NCI-H1694 (cell line): ENCODE measurements around the gene CLRN1.
"Not testable (repeated sequence)": the region's sequence is repeated elsewhere in the genome, so short reads cannot be mapped to it uniquely, and the experiment has no call there.

Experiments
- DNase-seq: peaks from one replicate; lab custom pipeline; 2025; lab: John Stamatoyannopoulos, UW

The CLRN1 gene, protein sequence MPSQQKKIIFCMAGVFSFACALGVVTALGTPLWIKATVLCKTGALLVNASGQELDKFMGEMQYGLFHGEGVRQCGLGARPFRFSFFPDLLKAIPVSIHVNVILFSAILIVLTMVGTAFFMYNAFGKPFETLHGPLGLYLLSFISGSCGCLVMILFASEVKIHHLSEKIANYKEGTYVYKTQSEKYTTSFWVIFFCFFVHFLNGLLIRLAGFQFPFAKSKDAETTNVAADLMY

DNA sequence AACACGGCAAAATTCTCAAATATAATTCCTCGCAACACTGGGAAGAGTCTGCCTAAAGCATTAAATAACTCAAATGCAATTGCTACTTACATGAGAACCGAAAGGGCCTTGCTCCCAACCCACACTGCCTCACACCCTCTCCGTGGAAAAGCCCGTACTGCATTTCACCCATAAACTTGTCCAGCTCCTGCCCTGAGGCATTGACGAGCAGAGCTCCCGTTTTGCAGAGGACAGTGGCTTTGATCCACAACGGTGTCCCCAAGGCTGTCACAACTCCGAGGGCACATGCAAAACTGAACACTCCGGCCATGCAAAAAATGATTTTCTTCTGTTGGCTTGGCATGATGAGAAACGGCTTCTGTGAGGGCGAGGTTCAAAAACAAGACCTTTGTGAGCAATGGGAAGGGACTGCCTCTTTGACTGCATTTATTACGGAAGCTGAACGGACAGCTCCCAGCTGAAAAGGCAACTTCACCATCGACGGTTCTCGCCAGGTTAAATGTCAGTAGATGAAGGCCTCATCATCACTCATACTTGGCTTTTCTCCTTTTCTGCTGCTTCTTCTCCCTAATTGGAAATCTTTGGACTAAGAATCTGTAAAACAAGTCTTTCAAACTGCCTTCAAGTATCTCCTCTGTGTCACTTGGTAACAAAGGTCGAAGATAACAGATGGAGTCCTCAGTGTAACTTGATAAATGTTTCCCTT lies at the start of gene CLRN1:
Gene CLRN1 (minus strand): TSS at position 362 of the 706 bp plus-strand sequence. CDS start 19 bp downstream, at position 343.
- DNase-seq: no peak

DNA sequence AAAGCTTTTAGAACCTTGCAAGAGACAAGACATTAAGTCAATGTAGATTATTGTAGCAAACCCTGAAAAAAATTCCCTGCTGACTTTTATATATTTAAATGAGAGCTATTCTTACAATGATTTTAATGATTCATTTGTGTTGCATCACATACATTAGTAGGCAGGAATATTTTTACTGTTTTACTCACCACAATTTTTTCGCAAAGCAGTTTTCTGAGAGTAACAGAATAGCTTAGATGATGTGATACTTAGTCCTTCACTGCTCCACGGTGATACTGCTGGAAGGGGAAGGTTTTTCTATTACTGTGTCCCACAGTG lies 43.9 kb upstream of the CLRN1 start:
- DNase-seq: no peak

DNA sequence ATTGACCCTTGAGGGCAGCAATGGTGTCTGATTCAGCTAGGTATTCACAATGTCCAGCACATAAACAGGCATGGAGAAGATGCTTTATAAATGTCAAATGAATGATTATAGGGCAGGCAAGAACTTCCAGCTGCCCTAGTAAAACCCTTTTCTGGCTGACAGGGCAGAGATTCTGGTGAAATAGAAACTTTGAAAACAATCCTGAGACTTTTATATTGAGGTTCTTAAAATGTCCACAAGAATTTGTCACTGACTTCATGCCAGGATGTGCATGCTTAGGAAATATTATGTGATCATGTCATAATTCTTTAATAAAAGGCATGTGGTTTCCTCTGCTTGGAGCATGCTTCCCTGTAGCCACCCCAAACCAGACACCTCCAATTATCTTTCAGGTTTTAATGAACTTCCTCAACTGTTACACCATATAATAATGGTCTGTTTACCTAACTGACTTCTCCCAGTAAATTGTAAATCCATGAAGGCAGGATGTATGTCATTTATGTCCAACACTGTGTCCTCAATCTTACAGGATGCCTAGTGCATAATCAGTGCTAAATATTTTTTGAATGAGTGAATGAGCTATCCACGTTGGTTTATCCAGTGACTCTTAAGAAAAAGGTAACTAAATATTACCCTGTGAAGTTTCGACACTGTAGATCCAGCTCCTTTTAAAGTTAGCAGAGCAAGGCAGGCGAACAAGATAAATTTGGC lies 43.4 kb upstream of the CLRN1 start:
- no peak for DNase-seq

DNA sequence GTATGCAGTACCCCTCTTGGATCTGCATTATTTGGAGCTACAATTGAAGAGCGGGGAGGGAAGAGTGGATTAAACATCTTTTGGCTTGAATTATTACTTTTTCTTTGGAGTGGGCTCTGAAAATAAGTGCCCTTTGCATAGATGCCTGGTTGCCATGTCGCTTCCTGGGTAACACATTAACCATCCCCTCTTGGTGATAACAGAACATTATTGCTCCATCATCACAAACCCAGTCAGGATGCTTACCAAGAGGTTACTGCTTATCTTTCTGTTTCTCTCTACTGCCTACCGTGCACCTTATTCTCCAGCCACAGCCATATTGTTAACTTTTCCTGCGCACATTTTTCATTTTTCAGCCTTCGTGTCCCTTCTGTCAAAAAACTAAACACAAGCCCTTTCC lies 42.7 kb upstream of the CLRN1 start:
- no peak for DNase-seq

DNA sequence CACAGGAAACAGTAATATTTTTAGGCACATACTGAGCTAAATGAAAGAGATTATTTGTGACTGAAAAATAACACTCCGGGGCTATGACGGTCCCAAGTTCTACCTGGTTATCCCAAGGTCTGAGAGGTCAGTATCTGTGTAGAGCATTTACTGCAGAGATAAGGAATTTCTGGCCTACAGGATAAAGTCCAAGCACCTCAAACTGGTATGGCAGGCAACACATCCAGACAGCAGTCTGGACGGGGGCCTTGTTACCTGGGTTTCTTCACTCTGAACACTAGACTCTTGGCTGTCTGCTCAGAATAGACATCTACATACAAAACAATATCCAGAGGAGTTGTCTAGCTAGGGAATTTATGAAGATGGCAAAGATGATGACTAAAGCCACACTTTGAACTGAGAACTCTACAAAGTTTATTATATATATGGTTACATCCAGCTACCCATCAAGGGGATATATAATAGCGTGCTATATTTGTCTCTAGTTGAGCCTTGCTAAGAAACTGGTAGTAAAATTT lies 42.0 kb upstream of the CLRN1 start:
- no peak for DNase-seq

DNA sequence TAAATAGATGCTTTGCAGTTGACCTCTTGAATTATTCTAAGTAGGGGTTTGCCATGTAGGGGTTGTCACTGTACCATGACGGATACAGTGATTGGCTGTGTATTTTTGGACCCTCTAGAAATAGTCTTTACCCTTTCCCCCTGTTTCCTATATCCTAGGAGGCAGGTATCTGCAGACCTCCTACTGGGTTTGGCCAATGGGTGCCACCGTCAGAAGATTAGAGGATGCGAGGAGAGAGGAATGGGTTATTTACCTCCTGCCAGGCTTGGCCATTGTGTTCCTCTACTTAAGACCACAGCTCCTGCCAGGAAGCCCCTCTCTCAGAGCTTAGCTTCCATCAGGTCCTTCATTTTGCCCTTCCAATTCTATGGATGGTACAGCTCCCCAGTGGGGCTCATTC lies 40.2 kb upstream of the CLRN1 start:
- DNase-seq: no peak

DNA sequence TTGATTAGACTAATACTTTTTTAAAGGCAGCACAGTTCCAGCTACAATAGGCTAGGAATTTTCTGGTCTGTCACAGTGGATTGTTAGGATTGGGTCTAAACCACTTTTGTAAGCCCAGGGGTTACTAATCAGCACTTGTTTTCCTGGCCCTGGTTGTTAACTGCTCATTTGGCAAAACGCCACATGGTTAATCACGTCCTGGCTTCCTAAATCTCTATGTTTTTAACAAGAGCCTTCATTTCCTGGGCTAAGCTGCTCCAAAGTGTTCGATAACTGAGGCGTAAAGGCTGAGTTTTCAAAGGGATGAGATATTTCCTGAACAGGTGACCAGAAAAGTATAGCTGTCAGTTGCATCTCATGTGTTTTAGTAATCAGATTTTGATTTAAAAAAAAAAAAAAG lies 38.9 kb upstream of the CLRN1 start:
- DNase-seq: peak; percentile 58

DNA sequence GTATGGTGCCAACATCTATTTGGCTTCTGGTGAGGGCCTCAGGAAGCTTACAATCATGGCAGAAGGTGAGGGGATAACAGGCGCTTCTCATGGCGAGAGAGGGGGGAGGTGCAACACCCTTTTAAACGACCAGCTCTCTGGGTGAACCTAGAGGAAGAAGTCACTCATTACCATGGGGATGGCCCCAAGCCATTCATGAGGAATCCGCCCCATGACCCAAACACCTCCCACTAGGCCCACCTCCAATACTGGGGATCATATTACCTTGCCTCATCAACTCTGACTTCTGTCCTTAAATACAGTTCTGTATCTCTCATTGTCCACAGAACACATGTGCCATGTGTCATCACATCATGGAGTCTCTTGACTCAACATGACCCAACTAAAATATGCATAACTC lies 37.5 kb upstream of the CLRN1 start:
- no peak for DNase-seq

DNA sequence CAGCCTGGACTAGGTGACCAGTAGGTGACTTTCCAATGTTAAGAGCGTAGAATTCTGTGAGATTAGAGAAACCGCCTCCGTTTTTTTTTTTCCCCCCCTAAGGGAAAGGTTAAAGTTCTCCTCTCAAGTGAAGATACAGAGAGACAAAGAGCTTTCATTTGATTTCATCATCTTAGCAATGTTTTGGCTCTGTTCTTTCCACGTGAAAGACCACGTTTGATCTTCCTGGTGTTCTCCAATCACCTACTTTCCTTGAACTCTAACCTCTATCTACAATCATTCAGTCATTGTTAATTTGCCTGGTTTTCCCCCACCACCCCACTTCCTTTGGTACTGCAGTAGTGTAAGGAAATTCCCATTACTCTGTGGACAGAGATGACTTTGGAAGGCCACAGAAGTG lies 36.9 kb upstream of the CLRN1 start:
- DNase-seq: no peak

DNA sequence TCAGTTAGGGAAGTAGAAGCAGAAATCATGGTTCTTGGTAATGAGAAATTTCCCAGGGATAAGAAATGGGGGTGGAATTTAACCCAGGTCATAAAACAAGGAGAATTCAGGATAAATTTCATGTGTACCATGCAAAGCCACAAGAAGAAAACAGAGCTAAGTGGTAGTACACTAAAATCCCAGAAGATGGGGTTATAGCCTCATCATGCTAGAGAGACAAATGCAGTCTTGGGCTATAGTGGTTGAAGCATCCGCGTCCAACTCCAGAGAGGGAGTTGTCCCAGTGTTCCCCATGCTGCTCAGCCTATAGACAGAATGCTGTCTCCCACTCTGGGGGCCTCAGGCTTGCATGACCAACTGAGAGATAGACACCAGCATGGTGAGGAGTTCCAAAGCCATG lies 36.2 kb upstream of the CLRN1 start:
- peak; percentile 37 for DNase-seq

DNA sequence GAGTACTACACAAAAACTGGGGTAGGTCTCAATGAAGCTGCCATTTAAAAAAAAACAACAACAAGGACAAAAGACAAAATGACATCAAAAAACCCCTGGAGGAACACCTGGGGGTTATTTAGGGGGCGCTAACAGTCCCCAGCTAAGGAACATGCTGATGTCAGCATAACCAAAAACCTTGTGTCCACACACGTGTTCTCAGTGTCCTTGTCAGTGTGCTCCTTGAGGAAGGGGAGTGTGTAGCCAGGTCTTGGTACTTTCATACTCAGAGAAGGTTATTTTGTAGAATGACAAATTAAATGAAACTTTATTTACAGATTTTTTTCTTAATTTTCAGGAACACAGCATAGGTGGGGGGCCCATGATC lies 31.2 kb upstream of the CLRN1 start:
- no peak for DNase-seq

DNA sequence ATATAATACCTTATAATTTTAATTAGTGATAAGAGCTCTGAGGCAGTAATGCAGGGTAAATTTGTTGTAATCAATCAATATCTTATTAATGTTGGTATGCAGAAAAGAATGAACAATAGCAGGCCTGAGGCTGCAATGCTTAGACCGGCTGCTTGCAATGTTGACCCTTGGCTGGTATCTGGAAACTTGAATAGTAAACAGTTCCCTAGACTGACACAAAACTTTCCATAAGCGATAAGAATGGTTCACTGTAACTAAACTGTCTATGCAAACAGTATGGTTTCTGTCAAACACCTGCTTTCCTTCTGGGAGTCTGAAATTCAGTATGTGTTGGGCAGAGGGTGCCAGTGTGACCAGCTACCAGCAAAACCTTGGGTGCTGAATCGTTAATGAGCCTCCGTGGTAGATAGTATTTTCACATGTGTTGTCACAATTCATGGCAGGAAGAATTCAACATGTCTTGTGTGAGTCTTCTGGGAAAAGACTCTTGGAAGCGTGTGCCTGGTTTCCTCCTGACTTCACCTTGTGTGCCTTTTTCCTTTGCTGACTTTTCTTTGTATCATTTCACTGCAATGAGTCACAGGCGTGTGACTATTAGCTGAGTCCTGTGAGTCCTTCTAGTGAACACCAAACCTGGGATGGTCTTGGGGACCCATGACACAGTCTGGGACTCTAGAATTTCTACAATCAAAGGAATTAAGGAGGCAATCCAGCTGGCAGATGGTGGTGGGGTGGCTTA lies 30.7 kb upstream of the CLRN1 start:
- no peak for DNase-seq

DNA sequence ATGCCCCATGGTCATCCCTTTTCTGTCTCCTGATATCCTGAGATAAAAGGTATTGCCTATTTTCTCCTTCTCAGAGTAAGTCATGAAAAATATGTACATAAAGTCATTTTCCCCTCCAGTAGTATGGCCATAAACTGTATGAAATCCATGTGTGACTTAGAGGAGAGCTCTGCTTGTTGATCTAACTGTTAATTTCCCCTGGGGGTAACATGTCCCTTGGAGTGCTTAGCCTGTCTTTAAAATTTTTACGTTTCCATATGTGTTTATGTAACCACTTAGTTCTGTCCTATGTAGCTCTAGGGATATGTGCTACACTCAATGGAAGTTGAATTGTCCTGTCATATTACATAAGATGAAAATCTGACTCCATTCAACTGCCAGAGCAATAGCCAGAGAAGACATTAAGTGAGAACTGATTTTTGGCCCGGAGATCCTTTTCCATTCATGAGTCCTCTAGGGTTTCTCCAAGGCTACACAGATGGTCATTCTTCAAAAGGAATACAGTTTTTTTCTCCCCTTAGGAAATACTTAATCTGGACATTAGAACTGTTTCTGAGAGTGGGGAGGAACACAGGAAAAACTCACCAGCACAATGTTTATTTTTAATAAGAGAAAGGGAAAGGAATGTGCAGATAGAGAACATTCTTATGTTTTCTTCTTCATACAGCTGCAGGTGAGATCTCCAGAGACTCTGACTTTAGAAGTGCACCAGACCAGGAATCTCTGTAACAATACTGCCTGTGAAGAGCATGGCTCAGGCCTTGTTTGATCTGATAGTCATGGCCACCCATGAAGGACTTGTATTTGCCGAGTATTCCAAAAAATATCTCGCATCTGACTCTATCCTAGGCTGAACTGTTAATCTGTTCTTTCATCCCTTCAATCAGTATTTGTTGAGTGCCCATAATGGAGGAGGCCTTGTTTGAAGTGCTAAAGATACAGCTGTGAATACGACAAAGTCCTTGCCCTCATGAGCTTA lies 29.8 kb upstream of the CLRN1 start:
- no peak for DNase-seq

DNA sequence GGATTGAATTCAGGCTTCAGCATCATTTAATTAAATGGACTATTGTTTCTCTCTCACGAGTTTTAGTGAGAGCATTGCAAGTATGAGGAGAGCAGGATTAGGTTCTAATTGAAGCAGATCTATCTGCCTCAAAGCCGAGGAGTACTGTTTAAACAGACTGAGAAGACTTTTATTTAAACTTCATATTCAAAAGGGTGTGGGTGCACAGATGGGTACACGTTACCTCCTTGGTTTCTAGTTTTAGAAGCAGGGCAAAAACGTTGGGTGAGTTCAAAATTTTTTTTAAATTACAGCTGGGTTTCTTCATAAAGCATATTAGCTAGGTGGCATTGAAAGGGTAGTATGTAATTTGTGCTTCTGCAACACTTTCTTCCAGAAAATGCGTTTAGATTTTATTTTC lies 26.5 kb upstream of the CLRN1 start:
- no peak for DNase-seq

DNA sequence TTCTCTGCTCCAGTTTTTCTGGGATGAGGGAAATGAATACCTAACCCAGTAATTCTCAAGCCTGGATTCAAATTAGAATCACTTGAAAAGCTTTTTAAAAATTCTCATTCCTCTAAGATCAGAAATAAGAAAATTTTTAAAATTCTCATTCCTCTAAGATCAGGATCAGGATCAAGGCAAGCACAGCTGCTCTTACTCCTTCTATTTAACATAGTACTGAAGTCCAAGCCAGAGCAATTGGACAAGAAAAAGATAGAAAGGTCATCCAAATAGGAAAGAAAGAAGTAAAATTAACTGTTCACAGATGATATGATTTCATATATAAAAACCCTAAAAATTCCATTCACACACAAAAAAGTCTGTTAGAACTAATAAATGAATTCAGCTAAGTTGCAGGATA lies 24.2 kb upstream of the CLRN1 start:
- no peak for DNase-seq

DNA sequence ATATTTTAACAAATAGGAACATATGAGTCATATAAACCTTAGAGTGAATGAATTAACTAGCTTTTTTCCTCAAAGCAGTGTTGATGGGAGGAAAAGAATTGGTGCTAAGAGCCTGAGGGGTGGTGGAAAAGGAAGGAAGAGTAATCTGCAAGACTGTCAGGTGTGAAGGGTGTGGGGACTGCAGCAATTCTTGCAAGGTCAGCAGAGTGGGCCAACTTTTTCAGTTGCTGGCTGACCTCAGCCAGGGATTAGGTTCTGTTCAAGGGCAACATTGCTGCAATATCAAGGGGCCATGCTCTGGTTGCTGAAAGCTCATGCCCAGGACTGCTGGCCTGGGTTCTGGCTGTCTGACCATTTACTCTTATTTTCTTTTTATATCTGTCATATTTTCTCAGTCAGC lies 23.0 kb upstream of the CLRN1 start:
- DNase-seq: no peak

DNA sequence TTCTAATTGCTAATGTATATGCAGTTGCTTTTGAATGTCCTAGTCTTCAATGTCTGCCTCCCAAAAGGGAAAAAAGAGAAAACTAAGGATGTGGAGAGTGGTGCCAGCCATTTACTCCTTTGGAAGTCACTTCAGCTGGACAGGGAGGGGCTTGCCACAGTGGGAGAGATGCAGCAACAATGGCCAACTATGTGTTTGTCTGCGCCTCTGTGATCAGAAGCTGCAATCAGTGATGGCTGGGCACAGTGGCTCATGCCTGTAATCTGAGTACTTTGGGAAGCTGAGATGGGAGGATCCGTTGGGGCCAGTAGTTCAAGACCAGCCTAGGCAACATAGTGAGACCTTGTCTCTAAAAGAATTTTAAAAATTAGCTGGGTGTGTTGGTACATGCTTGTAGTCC lies 16.7 kb upstream of the CLRN1 start:
- DNase-seq: no peak

DNA sequence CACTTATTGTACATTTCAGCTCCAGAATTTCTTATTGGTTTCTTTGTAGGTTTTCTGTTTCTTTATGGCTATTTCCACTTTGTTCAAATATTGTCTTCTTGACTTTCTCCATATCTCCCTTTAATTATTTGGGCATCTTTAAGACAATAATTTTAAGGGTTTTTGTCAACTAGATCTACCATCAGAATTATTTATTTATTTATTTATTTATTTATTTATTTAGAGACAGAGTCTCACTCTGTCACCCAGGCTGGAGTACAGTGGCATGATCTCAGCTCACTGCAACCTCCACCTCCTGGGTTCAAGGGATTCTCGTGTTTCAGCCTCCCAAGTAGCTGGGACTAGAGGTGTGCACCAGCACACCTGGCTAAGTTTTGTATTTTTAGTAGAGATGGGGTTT lies 15.9 kb upstream of the CLRN1 start:
- not testable (repeated sequence) for DNase-seq

DNA sequence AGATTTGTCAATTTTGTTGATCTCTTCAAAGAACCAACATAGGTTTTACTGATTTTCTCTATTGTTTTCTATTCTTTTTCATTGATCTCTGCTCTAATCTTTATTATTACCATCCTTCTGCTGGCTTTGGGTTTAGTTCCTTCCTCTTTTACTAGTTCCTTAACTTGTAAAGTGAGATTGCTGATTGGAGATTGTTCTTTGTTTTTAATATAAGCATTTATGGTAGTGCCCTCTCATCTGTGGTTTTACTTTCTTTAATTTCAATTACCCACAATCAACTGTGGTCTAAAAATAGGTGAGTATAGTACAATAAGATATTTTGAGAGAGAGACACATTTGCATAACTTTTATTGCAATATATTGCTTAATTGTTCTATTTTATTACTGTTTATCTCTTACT lies 13.2 kb upstream of the CLRN1 start:
- no peak for DNase-seq

DNA sequence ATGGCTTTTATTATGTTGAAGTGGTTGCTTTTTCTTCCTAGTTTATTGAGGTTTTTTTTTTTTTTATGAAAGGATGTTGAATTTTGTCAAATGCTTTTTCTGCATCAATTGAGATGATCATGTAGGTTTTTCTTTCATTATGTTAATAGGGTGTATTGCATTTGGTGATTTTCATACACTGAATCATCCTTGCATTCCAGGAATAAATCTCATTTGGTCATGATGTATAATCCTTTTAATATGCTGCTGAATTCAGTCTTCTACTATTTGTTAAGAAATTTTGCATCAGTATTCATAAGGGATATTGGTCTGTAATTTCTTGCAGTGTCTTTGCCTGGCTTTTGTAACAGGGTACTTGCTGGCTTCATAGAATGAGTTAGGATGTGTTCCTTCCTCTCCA lies 11.5 kb upstream of the CLRN1 start:
- no peak for DNase-seq

DNA sequence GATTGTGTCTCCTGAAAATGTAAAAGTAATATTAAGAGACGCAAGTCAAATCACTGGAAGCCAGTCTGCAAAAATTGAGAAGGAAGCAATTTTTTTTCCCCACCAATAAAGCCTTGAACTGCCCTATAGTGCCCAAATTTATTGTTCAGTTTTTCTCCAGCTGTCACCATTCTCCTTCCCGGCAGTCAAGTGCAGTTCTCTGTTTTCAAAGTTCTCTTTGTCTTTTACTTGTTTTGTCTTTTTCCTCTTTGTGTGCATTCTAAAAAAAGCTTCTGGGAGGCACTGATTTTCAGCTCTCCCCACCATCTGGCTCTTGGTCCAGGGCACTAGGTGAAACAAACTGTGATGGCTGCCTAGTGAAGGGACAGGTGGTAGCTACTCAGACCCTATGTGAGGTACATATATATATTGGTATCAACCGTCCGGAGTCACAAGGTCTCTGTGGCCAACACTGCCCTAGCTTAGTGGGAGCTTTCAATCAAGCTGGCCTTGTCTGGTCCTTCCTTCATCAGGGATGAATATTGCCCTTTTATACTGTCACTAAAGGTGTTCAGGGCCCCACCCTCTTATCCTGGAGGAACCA lies 6.1 kb upstream of the CLRN1 start:
- no peak for DNase-seq
